DMS 273 (cell line): Measurements from ENCODE around the gene MTCL3.

ENCODE experiments used
- DNase-seq: peaks from one replicate; lab custom pipeline; 2025; ENCODE audit not compliant: unreplicated experiment; lab: John Stamatoyannopoulos, UW

Gene MTCL3

GRCh38 chr6:127515234-127515793 lies 3.8 kb downstream of the MTCL3 start:
- no peak for DNase-seq

- no peak for DNase-seq
Measured at GRCh38 chr6:127514773-127515227, 4.3 kb downstream of the MTCL3 start.

GRCh38 chr6:127514179-127514772 lies 4.9 kb downstream of the MTCL3 start:
- no peak for DNase-seq

- no peak for DNase-seq
Measured at GRCh38 chr6:127513425-127513824, 5.7 kb downstream of the MTCL3 start.

- DNase-seq, result no peak
Measured at GRCh38 chr6:127510876-127511275, 8.3 kb downstream of the MTCL3 start.

- no peak for DNase-seq
Measured at GRCh38 chr6:127506894-127507293, 12.2 kb downstream of the MTCL3 start.

GRCh38 chr6:127503022-127503421 lies 16.1 kb downstream of the MTCL3 start:
- DNase-seq, result no peak

GRCh38 chr6:127497410-127497809 lies 21.7 kb downstream of the MTCL3 start:
- peak; percentile 3 for DNase-seq

- peak; percentile 5 for DNase-seq
Measured at GRCh38 chr6:127496471-127496870, 22.7 kb downstream of the MTCL3 start.

- DNase-seq, result no peak
Measured at GRCh38 chr6:127494240-127494767, 24.8 kb downstream of the MTCL3 start.

GRCh38 chr6:127489248-127489647 lies 29.9 kb downstream of the MTCL3 start:
- DNase-seq, result no peak

GRCh38 chr6:127486934-127487333 lies 32.2 kb downstream of the MTCL3 start:
- DNase-seq, result no peak

GRCh38 chr6:127484212-127484863 lies 34.8 kb downstream of the MTCL3 start:
- DNase-seq, result peak; percentile 6

GRCh38 chr6:127483399-127484055 lies 35.6 kb downstream of the MTCL3 start:
- DNase-seq, result no peak

- no peak for DNase-seq
Measured at GRCh38 chr6:127482325-127482724, 36.8 kb downstream of the MTCL3 start.

GRCh38 chr6:127481628-127482027 lies 37.5 kb downstream of the MTCL3 start:
- DNase-seq, result peak; percentile 5

- no peak for DNase-seq
Measured at GRCh38 chr6:127481111-127481510, 38.0 kb downstream of the MTCL3 start.

- no peak for DNase-seq
Measured at GRCh38 chr6:127477658-127478057, 41.5 kb downstream of the MTCL3 start.

- DNase-seq, result no peak
Measured at GRCh38 chr6:127475823-127476176, 43.3 kb downstream of the MTCL3 start.

GRCh38 chr6:127475135-127475822 lies 43.9 kb downstream of the MTCL3 start:
- no peak for DNase-seq
